GM23338 (cell line): ENCODE measurements around the gene MICA. TPM values are rescaled to one million over a fixed set of nuclear protein-coding genes. Genes with fewer than 3 reads are reported as not detected.

Source experiments
- microRNA-seq: library from miRNA; unstranded; fragments of <30 nt; microRNA quantifications from one replicate; pipeline ENCODE4, GENCODE V29; 2017
- polyA plus RNA-seq: library from polyadenylated mRNA; unstranded; fragments of >200 nt; fragmentation: Nextera tagmentation; extraction: Ambion mirVana; gene quantifications from 2 replicates; pipeline ENCODE4 v1.2.1, GENCODE V29; 2016
- small RNA-seq: library from RNA; depleted of rRNA; stranded (forward); fragments of <200 nt; gene quantifications from one replicate; pipeline ENCODE3, GENCODE V24; 2014; ENCODE audit warnings: low replicate concordance
- total RNA-seq: library from RNA; depleted of rRNA; stranded (reverse); fragments of >200 nt; shearing (Covaris generic); gene quantifications from 2 replicates; pipeline ENCODE4 v1.2.3, GENCODE V29; 2014; rRNA removed

The MICA gene
- total and polyA plus RNA-seq, 2 experiments from 2014 or later, result 13.4 to 22.7 TPM

Small RNA genes lying within 50 kb of the gene (microRNA-seq; reads per million reads assigned to microRNA genes)
- gene MIR6891, result not detected

Small RNA genes lying within 50 kb of the gene (small RNA-seq; reads per million reads assigned to genes)
- gene HLA-S, result not detected
- not detected for gene MIR6891
- gene RF00019, result not detected
- gene RNU6-283P, result not detected

Other genes with a start within 250 kb of the MICA start
- gene CCHCR1, start 245.8 kb upstream of the MICA start, total RNA-seq, result 37.0 and 46.7 TPM in 2 replicates
- gene CCHCR1, start 245.8 kb upstream of the MICA start, polyA plus RNA-seq, result 19.8 and 21.3 TPM in 2 replicates
- 11.1 and 11.2 TPM in 2 replicates for gene TCF19, start 245.0 kb upstream of the MICA start, total RNA-seq
- 7.1 and 8.3 TPM in 2 replicates for gene TCF19, start 245.0 kb upstream of the MICA start, polyA plus RNA-seq
- 3,419 and 3,629 TPM in 2 replicates for gene POU5F1, start 232.9 kb upstream of the MICA start, total RNA-seq
- gene POU5F1, start 232.9 kb upstream of the MICA start, polyA plus RNA-seq, result 1,839 and 1,914 TPM in 2 replicates
- 94.6 and 116 TPM in 2 replicates for gene HLA-C, start 131.5 kb upstream of the MICA start, total RNA-seq
- gene HLA-C, start 131.5 kb upstream of the MICA start, polyA plus RNA-seq, result 73.1 and 76.9 TPM in 2 replicates
- 36.1 and 44.3 TPM in 2 replicates for gene HLA-B, start 46.4 kb upstream of the MICA start, total RNA-seq
- 86.0 and 102 TPM in 2 replicates for gene HLA-B, start 46.4 kb upstream of the MICA start, polyA plus RNA-seq
- gene MICB, start 94.5 kb downstream of the MICA start, total RNA-seq, result 20.8 and 23.8 TPM in 2 replicates
- gene MICB, start 94.5 kb downstream of the MICA start, polyA plus RNA-seq, result 8.8 and 9.2 TPM in 2 replicates
- not detected in 2 replicates for gene MCCD1, start 125.4 kb downstream of the MICA start, total RNA-seq
- not detected in 2 replicates for gene MCCD1, start 125.4 kb downstream of the MICA start, polyA plus RNA-seq
- gene DDX39B, start 138.4 kb downstream of the MICA start, total RNA-seq, result 849 and 866 TPM in 2 replicates
- gene DDX39B, start 138.4 kb downstream of the MICA start, polyA plus RNA-seq, result 341 and 357 TPM in 2 replicates
- 1.6 and 2.4 TPM in 2 replicates for gene ATP6V1G2, start 143.0 kb downstream of the MICA start, total RNA-seq
- 2.2 and 2.7 TPM in 2 replicates for gene ATP6V1G2, start 143.0 kb downstream of the MICA start, polyA plus RNA-seq
- gene NFKBIL1, start 144.0 kb downstream of the MICA start, total RNA-seq, result 10.1 and 12.3 TPM in 2 replicates
- 8.4 and 9.6 TPM in 2 replicates for gene NFKBIL1, start 144.0 kb downstream of the MICA start, polyA plus RNA-seq
- not detected in 2 replicates for gene LTA, start 168.7 kb downstream of the MICA start, total RNA-seq
- gene LTA, start 168.7 kb downstream of the MICA start, polyA plus RNA-seq, result not detected in 2 replicates
- not detected in 2 replicates for gene TNF, start 172.0 kb downstream of the MICA start, total RNA-seq
- gene TNF, start 172.0 kb downstream of the MICA start, polyA plus RNA-seq, result 0.11 TPM in 1 of 2 replicates, not detected in the other
- gene LTB, start 178.8 kb downstream of the MICA start, total RNA-seq, result not detected in 2 replicates
- 0.83 and 1.7 TPM in 2 replicates for gene LTB, start 178.8 kb downstream of the MICA start, polyA plus RNA-seq
- gene LST1, start 182.7 kb downstream of the MICA start, total RNA-seq, result not detected in 2 replicates
- gene LST1, start 182.7 kb downstream of the MICA start, polyA plus RNA-seq, result 0.37 TPM in 1 of 2 replicates, not detected in the other
- not detected in 2 replicates for gene NCR3, start 189.4 kb downstream of the MICA start, total RNA-seq
- not detected in 2 replicates for gene NCR3, start 189.4 kb downstream of the MICA start, polyA plus RNA-seq
- gene AIF1, start 211.6 kb downstream of the MICA start, total RNA-seq, result 6.2 and 13.3 TPM in 2 replicates
- gene AIF1, start 211.6 kb downstream of the MICA start, polyA plus RNA-seq, result 33.7 and 36.2 TPM in 2 replicates
- gene PRRC2A, start 217.1 kb downstream of the MICA start, total RNA-seq, result 223 and 273 TPM in 2 replicates
- 213 and 238 TPM in 2 replicates for gene PRRC2A, start 217.1 kb downstream of the MICA start, polyA plus RNA-seq
- gene BAG6, start 249.1 kb downstream of the MICA start, total RNA-seq, result 289 and 292 TPM in 2 replicates
- gene BAG6, start 249.1 kb downstream of the MICA start, polyA plus RNA-seq, result 169 and 183 TPM in 2 replicates